B cell (primary cell): ENCODE measurements around the gene HTR1B. TPM values are rescaled to one million over a fixed set of nuclear protein-coding genes. Genes with fewer than 3 reads are reported as not detected.

Source experiments
- ATAC-seq: fragments of 200-7000 bp; cut with Tn5 transposase; one replicate; pipeline ENCODE4 v1.10.0; 2021; ENCODE audit warnings: low read depth, mild to moderate bottlenecking, moderate number of reproducible peaks, moderate library complexity
- CTCF ChIA-PET: fragments of 350-600 bp; sonication (Branson Sonifier 250); formaldehyde crosslinking; loops from one replicate; lab custom pipeline; 2021; ENCODE audit warnings: antibody characterized with exemption, inconsistent platforms; lab: Charles Lee
- POLR2A ChIA-PET: fragments of 350-600 bp; sonication (Branson Sonifier 250); formaldehyde crosslinking; loops from one replicate; lab custom pipeline; 2021; ENCODE audit warnings: antibody characterized with exemption; lab: Charles Lee
- DNase-seq: peaks from one replicate; pipeline ENCODE4 v3.0.0; 2013
- H2AFZ ChIP-seq: 2 replicates; pipeline ENCODE4 v1.6.1; 2012; ENCODE audit warnings: mild to moderate bottlenecking, low read depth, low read length; ENCODE audit not compliant: insufficient read depth, poor library complexity, severe bottlenecking
- H3K27ac ChIP-seq, 2 donors: 1 replicate in 1 of 2; 2 replicates in 1 of 2; pipeline ENCODE4 v1.5.1; 2012 to 2013; ENCODE audit warnings: low read length in 2 of 2, mild to moderate bottlenecking in 2 of 2, moderate library complexity in 1 of 2
- H3K27me3 ChIP-seq, 4 experiments: fragments of 200-600 bp in 1 of 4; sonication (generic) in 1 of 4; replicated peaks in 1 of 4; 1 replicate in 2 of 4; 2 replicates in 2 of 4; pipeline versions ENCODE4 v1.6.1 to v1.7.0; 2013 to 2016; ENCODE audit warnings: low read length in 3 of 4, mild to moderate bottlenecking in 2 of 4, mixed read lengths in 1 of 4, moderate library complexity in 1 of 4; ENCODE audit not compliant: insufficient read depth in 4 of 4, control insufficient read depth in 3 of 4; ENCODE audit errors: control extremely low read depth in 1 of 4
- H3K36me3 ChIP-seq, 2 experiments: replicated peaks in 1 of 2; 1 replicate in 1 of 2; 2 replicates in 1 of 2; pipeline versions ENCODE4 v1.6.1 to v1.7.1; 2013; ENCODE audit warnings: low read length in 1 of 2; ENCODE audit not compliant: insufficient read depth in 2 of 2, control insufficient read depth in 1 of 2; ENCODE audit errors: control extremely low read depth in 1 of 2, extremely low read depth in 1 of 2
- H3K4me1 ChIP-seq, 2 donors: fragments of 200-600 bp in 1 of 2; sonication (generic) in 1 of 2; 1 replicate in 1 of 2; 2 replicates in 1 of 2; pipeline versions ENCODE4 v1.5.1 to v1.6.1; 2013 to 2017; ENCODE audit warnings: low read length in 2 of 2; ENCODE audit not compliant: control insufficient read depth in 2 of 2, insufficient read depth in 2 of 2
- H3K4me2 ChIP-seq: replicated peaks from 2 replicates; pipeline ENCODE3; 2012; ENCODE audit warnings: mild to moderate bottlenecking, low read depth, low read length; ENCODE audit not compliant: poor library complexity, severe bottlenecking
- H3K4me3 ChIP-seq, 5 experiments: fragments of 200-600 bp in 1 of 5; sonication (generic) in 1 of 5; 1 replicate in 3 of 5; 2 replicates in 2 of 5; pipeline versions ENCODE4 v1.5.1 to v1.7.0; 2011 to 2016; ENCODE audit warnings: low read length in 4 of 5, mild to moderate bottlenecking in 4 of 5, low read depth in 2 of 5, control low read depth in 1 of 5, moderate library complexity in 1 of 5; ENCODE audit not compliant: insufficient read depth in 1 of 5; ENCODE audit errors: control extremely low read depth in 1 of 5, extremely low read depth in 1 of 5
- H3K79me2 ChIP-seq: fragments of 200-600 bp; sonication (generic); one replicate; pipeline ENCODE4 v1.6.0; 2016; ENCODE audit warnings: low read length; ENCODE audit not compliant: control insufficient read depth, insufficient read depth
- H3K9ac ChIP-seq: fragments of 200-600 bp; sonication (generic); 2 replicates; pipeline ENCODE4 v1.6.1; 2017; ENCODE audit warnings: mild to moderate bottlenecking, low read length, moderate library complexity
- H3K9me3 ChIP-seq, 3 donors: one replicate each; pipeline versions ENCODE4 v1.6.1 to v1.7.1; 2013; ENCODE audit warnings: low read length in 2 of 3; ENCODE audit not compliant: control insufficient read depth in 2 of 3, insufficient read depth in 1 of 3; ENCODE audit errors: control extremely low read depth in 1 of 3
- H4K20me1 ChIP-seq: 2 replicates; pipeline ENCODE4 v1.6.0; 2012; ENCODE audit warnings: mild to moderate bottlenecking, low read length; ENCODE audit not compliant: insufficient read depth, control insufficient read depth, poor library complexity, severe bottlenecking
- H3K27ac Mint-ChIP-seq: one replicate; pipeline ENCODE4 v1.8.0; 2021; ENCODE audit warnings: mixed read lengths
- H3K27me3 Mint-ChIP-seq: one replicate; pipeline ENCODE4 v1.8.0; 2021; ENCODE audit warnings: mixed read lengths
- H3K4me1 Mint-ChIP-seq: one replicate; pipeline ENCODE4 v1.8.0; 2021; ENCODE audit warnings: mixed read lengths
- H3K4me3 Mint-ChIP-seq: one replicate; pipeline ENCODE4 v1.8.0; 2021; ENCODE audit warnings: mixed read lengths
- H3K9me3 Mint-ChIP-seq: one replicate; pipeline ENCODE4 v1.8.0; 2022; ENCODE audit warnings: mixed read lengths; ENCODE audit not compliant: insufficient read depth
- CTCF ChIP-seq: fragments of 200-600 bp; IDR thresholded peaks from one replicate; pipeline ENCODE4 v1.8.0; 2022; ENCODE audit warnings: antibody characterized with exemption, mild to moderate bottlenecking
- EZH2 ChIP-seq: IDR thresholded peaks from 2 replicates; pipeline ENCODE4 v1.6.1; 2012; ENCODE audit warnings: borderline replicate concordance, low read depth, mild to moderate bottlenecking, moderate library complexity, low read length; ENCODE audit not compliant: insufficient read depth, poor library complexity, severe bottlenecking
- WGBS: methylation state at CpG from one replicate; pipeline ENCODE4 v1.1.5; 2013; ENCODE audit warnings: missing lambda C conversion rate; ENCODE audit not compliant: insufficient coverage; 5-methylcytosine and 5-hydroxymethylcytosine counted together
- intact Hi-C: fragments of 100-400 bp; cut with micrococcal nuclease; formaldehyde crosslinking; loops from one replicate; pipeline ENCODE4 v1.10.0; 2022
- polyA plus RNA-seq: library from polyadenylated mRNA; depleted of rRNA; stranded (reverse); fragments of >200 nt; gene quantifications from 2 replicates; pipeline ENCODE4 v1.2.3, GENCODE V29; 2012
- total RNA-seq, 2 donors: library from RNA; stranded (reverse); fragments of 120-200 nt in 1 of 2; gene quantifications; 1 replicate in 1 of 2; 2 replicates in 1 of 2; pipeline versions ENCODE4 v1.2.3 to v1.2.4, GENCODE V29; 2013 to 2022

Gene HTR1B
- total and polyA plus RNA-seq, 2 donors (not counting 1 experiment from before 2014, with no cell fraction given), result 0.04 TPM; not detected in 1

- no peaks in the 10 kb centered on the region for H3K27me3 Mint-ChIP-seq
- H3K4me1 ChIP-seq, result no peaks in the 10 kb centered on the region
- H3K9me3 ChIP-seq, result no peaks in the 10 kb centered on the region
- no peaks in the 10 kb centered on the region for H3K79me2 ChIP-seq
- no peaks in the 10 kb centered on the region for H3K4me1 Mint-ChIP-seq
- POLR2A ChIA-PET, result no interaction called here
- H3K4me2 ChIP-seq, result no peak overlapping the region
- no CpG with 5 or more reads among the region's 2 CpGs for WGBS
- H3K9me3 Mint-ChIP-seq, result peaks cover 1% of the 10 kb centered on the region
- H3K4me3 Mint-ChIP-seq, result no peak overlapping the region
- TF ChIP-seq EZH2, result no peak
- no peak for TF ChIP-seq CTCF
- no peak overlapping the region for H2AFZ ChIP-seq
- ATAC-seq (no peak), DNase-seq (no peak)
- H3K27ac Mint-ChIP-seq, result no peak overlapping the region
- H4K20me1 ChIP-seq, result no peaks in the 10 kb centered on the region
- no peaks in the 10 kb centered on the region for H3K36me3 ChIP-seq
- intact Hi-C loops, result no loop called here
- CTCF ChIA-PET, result no interaction called here
- H3K4me3 ChIP-seq, result no peak overlapping the region
- no peak overlapping the region for H3K9ac ChIP-seq
- no peak overlapping the region for H3K27ac ChIP-seq
- H3K27me3 ChIP-seq, result no peaks in the 10 kb centered on the region
Observed at GRCh38 chr6:77415706-77416105, 47.6 kb downstream of the HTR1B start.

Other genes with a start within 250 kb of the HTR1B start
- gene MEI4, start 189.5 kb upstream of the HTR1B start, total RNA-seq, result not detected in 2 replicates
- gene MEI4, start 189.5 kb upstream of the HTR1B start, polyA plus RNA-seq, result not detected in 2 replicates